ENCODE measurements around the gene DENND2A. TPM values are rescaled to one million over a fixed set of nuclear protein-coding genes. Genes with fewer than 3 reads are reported as not detected.
A peak's percentile ranks its signal among the peaks of the same experiment; 100 is the strongest.

DENND2A gene
- total RNA-seq, result not detected

DNA sequence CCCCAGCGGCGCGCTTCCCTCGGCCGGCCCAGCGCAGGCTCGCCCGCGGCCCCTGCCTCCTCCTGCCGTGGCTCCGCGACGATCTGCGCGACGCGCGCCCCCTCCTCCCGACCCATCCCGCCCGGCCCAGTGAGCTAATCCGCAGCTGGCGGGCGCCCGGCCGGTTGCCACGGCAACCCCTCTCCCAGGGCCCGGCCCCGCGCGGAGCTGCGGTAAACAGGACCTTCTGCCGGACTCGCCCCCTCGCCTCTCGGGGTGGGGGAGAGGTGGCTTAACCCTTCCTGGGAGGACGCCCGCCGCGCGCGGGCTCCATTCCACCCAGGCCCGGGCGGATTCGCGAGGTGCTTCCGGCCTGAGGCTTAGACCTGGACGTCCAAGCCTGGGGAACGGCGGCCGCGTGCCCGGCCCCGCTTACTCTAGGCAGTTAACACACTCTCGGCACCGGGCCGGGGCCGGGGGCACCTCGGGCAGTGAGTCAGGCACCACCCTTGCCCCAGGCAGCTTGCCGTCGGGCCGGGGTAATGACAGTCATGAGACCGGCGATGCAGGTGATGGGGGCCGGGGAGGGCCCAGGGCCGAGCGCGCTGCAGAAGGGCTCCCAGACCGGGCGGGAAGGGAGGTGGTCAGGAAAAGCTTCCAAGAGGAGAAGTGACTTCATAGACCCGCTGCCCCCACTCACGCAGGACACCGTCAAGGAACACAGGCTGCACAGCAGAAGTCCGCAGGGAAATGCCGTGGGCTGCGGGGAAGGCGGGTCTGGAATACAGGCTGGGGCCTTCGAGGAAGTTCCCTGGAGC lies at the start of gene DENND2A:
Gene DENND2A (minus strand): TSS at position 87 of the 797 bp plus-strand sequence. CDS start 38,416 bp downstream, outside the sequence.
- Mint-ChIP-seq H3K27me3 (ENCODE audit: low read depth) (peaks cover 58% of the 10 kb centered on the region), H3K9me3 (no peaks in the 10 kb centered on the region), H3K4me3 (peak within 1 kb of the TSS; percentile 79 to 81), H3K4me1 (ENCODE audit: low read depth) (peaks cover 13% of the 10 kb centered on the region), H3K36me3 (ENCODE audit: insufficient read depth in 2 of 2) (no peaks in the 10 kb centered on the region), H3K27ac (no peak within 1 kb of the TSS)
- ATAC-seq (replicated peaks in 1 of 2) (peak; percentile 45 to 51), DNase-seq (peak; percentile 16 to 19)

DNA sequence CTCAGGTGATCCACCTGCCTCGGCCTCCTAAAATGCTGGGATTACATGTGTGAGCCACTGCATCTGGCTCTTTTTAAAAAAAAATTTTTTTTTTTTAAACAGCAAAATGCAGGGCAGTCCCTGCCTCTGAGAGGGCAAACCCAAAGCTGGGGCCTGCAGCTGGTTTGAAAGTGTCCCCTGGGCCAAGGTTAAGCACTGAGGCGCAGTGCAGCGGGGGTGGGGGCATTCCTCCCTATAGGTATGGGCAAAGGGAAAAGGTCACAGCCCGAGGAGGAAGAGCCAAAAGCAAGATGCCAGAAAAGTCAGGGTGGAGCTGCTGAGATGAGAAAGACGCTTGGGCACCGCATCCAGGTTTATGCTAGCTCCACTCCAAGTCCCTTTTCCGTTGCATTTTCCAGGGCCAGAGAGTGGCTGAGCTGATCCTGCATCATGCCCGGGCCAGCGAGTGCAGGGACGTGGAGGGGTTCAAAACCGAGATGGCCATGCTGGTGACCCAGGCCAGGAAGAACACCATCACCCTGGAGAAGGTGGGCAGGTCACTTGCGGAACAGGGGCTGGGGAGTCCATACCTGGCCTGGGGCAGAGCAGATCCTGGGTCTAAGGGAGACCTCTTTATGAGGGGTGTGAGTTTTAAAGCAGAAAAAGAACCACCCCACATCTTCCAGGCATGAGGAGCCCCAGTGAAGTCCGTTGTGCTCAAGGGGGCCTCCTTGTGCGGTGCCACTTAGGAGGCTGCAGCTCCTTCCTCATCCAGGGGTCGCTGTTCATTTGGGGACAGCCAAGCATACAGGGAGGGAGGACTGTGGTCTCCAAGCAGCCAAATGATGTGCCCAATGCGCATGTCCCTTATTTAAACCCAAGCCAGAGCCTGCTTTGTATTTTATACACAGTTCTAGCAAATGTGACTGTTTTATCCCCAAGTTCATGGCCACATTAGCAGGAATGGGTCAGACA lies 48.9 kb upstream of the DENND2A start:
- Mint-ChIP-seq H3K4me1 (ENCODE audit: low read depth) (peaks cover 17% of the 10 kb centered on the region), H3K27ac (no peak overlapping the region), H3K27me3 (ENCODE audit: low read depth) (no peaks in the 10 kb centered on the region), H3K4me3 (no peak overlapping the region), H3K9me3 (no peaks in the 10 kb centered on the region), H3K36me3 (ENCODE audit: insufficient read depth in 2 of 2) (peaks cover 0 to 3% of the 10 kb centered on the region in 2 donors)
- no peak for DNase-seq
- ATAC-seq (replicated peaks in 1 of 2), result no peak

- Mint-ChIP-seq H3K4me3 (no peak overlapping the region), H3K4me1 (ENCODE audit: low read depth) (peaks cover 13% of the 10 kb centered on the region), H3K27ac (no peak overlapping the region), H3K36me3 (ENCODE audit: insufficient read depth in 2 of 2) (peaks cover 0 to 3% of the 10 kb centered on the region in 2 donors), H3K9me3 (no peaks in the 10 kb centered on the region), H3K27me3 (ENCODE audit: low read depth) (no peaks in the 10 kb centered on the region)
- ATAC-seq (replicated peaks in 1 of 2), result no peak
- no peak for DNase-seq
These were observed 47.7 kb upstream of the DENND2A start for GRCh38 chr7:140688341-140688740.

DNA sequence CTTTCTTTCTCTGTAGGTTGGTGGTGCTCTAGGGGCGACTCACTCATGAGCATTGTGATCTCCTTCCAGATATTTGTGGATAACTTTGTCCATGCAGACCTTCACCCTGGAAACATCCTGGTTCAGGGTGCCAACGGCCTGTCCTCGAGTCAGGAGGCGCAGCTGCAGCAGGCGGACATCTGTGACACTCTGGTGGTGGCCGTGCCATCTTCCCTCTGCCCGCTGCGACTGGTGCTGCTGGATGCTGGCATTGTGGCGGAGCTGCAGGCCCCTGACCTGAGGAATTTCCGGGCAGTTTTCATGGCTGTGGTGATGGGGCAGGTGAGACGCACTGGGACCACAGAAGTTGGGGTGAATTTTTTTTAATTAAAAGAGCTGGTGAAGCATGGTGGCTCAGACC lies 46.3 kb upstream of the DENND2A start:
- no peak overlapping the region for H3K27ac Mint-ChIP-seq
- no peaks in the 10 kb centered on the region for H3K27me3 Mint-ChIP-seq (ENCODE audit: low read depth)
- DNase-seq (no peak), ATAC-seq (replicated peaks in 1 of 2) (no peak)
- H3K4me1 Mint-ChIP-seq (ENCODE audit: low read depth), result no peaks in the 10 kb centered on the region
- H3K9me3 Mint-ChIP-seq, result no peaks in the 10 kb centered on the region
- no peak overlapping the region for H3K4me3 Mint-ChIP-seq
- peaks cover 1 to 7% of the 10 kb centered on the region in 2 donors for H3K36me3 Mint-ChIP-seq (ENCODE audit: insufficient read depth in 2 of 2)

- ATAC-seq (replicated peaks in 1 of 2) (no peak), DNase-seq (no peak)
- Mint-ChIP-seq H3K27me3 (ENCODE audit: low read depth) (no peaks in the 10 kb centered on the region), H3K4me1 (ENCODE audit: low read depth) (no peaks in the 10 kb centered on the region), H3K9me3 (no peaks in the 10 kb centered on the region), H3K36me3 (ENCODE audit: insufficient read depth in 2 of 2) (peaks cover 7 to 12% of the 10 kb centered on the region in 2 donors), H3K27ac (no peak overlapping the region), H3K4me3 (no peak overlapping the region)
These were observed 44.9 kb upstream of the DENND2A start for GRCh38 chr7:140685407-140686087.

DNA sequence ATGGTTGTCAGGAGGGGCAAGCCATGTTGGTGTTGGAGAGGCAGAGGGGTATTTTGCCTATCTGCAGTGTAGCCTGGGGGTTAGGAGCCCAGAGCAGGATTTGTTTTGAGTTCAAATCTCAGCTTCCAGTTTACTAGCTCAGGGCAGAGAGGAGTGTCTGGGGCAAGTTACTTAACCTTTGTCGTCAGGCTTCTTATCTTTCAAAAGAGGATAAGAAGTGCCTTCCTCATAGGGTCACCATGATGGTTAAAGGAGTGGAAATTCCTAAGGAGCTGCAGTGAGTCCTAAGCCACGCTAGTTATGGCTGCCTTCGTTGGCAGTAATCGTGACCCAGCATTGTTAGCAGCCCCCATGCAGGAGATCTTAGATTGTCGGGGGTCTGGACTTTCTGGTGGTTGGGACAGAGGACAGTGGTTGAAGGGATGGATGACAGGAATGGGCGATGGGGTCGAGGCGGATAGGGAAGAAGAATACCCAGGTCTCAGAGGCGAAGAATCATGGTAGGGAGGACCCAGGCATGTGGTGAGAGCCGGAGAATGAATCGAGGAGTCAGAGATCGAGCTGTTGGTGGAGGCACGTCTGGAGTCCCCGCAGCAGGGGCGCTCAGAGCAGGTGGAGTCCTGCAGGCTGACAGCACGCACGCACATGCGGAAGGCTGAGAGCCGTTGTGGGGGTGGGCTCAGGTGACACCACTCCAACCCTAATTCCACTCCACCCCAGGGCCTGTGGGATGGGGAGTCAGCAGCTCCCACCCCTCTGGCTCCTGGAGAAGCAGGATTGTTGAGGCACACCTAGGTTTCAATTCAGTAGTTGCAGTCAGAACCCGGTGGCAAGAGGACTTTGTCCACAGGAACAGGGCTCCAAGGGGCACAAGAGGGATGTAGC lies 43.7 kb upstream of the DENND2A start:
- H3K27me3 Mint-ChIP-seq (ENCODE audit: low read depth), result no peaks in the 10 kb centered on the region
- H3K9me3 Mint-ChIP-seq, result no peaks in the 10 kb centered on the region
- no peak for ATAC-seq (replicated peaks in 1 of 2)

DNA sequence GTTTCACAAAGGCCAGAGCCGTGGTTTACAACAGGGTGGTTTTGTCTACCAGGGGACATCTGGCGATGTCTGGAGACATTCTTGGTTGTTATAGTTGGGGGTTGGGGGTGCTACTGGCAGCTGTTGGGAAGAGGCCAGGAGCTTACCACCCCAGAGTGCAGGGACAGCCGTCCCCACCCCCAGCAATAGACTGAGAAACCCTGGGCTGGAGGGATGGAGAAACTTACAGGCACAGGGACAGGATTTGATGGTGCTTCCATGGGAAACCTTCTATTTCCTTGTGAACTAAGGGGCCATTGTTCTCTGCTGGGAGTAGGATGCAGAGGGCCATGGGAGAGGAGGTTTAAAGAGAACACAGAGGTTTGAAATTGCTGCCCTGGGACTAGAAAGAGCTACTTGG lies 43.0 kb upstream of the DENND2A start:
- Mint-ChIP-seq H3K36me3 (ENCODE audit: insufficient read depth in 2 of 2) (peaks cover 9 to 15% of the 10 kb centered on the region in 2 donors), H3K4me3 (no peak overlapping the region), H3K9me3 (no peaks in the 10 kb centered on the region), H3K27ac (no peak overlapping the region), H3K4me1 (ENCODE audit: low read depth) (no peaks in the 10 kb centered on the region), H3K27me3 (ENCODE audit: low read depth) (no peaks in the 10 kb centered on the region)
- DNase-seq (no peak), ATAC-seq (replicated peaks in 1 of 2) (no peak)

More for the DNA sequence above, 43.7 kb upstream of the DENND2A start:
- Mint-ChIP-seq H3K4me1 (ENCODE audit: low read depth) (no peaks in the 10 kb centered on the region), H3K27ac (no peak overlapping the region), H3K36me3 (ENCODE audit: insufficient read depth in 2 of 2) (peaks cover 7 to 15% of the 10 kb centered on the region in 2 donors), H3K4me3 (no peak overlapping the region)
- no peak for DNase-seq

DNA sequence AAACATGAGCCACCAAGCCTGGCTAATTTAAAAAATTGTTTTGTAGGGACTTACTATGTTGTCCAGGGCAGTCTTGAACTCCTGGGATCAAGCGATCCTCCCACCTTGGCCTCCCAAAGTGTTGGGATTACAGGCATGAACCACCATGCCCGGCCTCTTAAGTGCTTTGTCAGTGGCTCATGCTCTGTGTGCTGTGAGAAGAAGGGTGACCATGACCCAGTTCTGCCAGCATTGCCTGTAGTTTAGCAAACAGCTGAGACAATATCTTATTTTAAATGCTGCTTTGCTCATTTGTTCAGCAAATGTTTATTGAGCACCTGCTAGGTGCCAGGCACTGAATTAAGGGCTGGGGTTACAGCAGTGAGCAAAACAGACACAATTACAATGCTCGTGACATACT lies 41.2 kb upstream of the DENND2A start:
- peaks cover under 1% of the 10 kb centered on the region for H3K4me1 Mint-ChIP-seq (ENCODE audit: low read depth)
- ATAC-seq (replicated peaks in 1 of 2) (no peak), DNase-seq (no peak)
- H3K27ac Mint-ChIP-seq, result no peak overlapping the region
- H3K9me3 Mint-ChIP-seq, result no peaks in the 10 kb centered on the region
- no peak overlapping the region for H3K4me3 Mint-ChIP-seq
- peaks cover 10 to 18% of the 10 kb centered on the region in 2 donors for H3K36me3 Mint-ChIP-seq (ENCODE audit: insufficient read depth in 2 of 2)
- no peaks in the 10 kb centered on the region for H3K27me3 Mint-ChIP-seq (ENCODE audit: low read depth)

DNA sequence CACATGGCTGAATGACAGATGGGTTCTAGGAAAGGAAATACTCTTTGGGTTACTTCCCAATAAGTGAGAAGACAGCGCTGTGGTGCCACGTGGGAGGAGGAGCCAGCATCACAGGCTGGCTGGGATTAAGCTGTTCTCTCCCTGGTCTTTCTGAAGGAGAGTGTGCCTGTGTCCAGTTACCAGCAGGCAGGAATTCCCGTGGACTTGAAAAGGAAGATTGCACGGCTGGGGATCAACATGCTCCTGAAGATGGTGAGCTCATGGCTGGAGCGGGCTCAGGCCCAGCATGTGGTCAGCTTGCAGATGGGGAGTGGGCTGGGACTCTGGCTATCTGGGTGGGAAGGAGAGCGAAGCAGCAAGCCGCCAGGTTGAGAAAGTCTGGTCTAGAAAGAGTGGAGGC lies 40.3 kb upstream of the DENND2A start:
- H3K27me3 Mint-ChIP-seq (ENCODE audit: low read depth), result no peaks in the 10 kb centered on the region
- peaks cover 10 to 18% of the 10 kb centered on the region in 2 donors for H3K36me3 Mint-ChIP-seq (ENCODE audit: insufficient read depth in 2 of 2)
- ATAC-seq (replicated peaks in 1 of 2), result no peak
- peaks cover 5% of the 10 kb centered on the region for H3K4me1 Mint-ChIP-seq (ENCODE audit: low read depth)
- no peak for DNase-seq
- H3K9me3 Mint-ChIP-seq, result no peaks in the 10 kb centered on the region
- no peak overlapping the region for H3K27ac Mint-ChIP-seq
- H3K4me3 Mint-ChIP-seq, result no peak overlapping the region

GRCh38 chr7:140679186-140679585 lies 38.6 kb upstream of the DENND2A start:
- DNase-seq, result no peak
- ATAC-seq (replicated peaks in 1 of 2), result no peak
- H3K4me3 Mint-ChIP-seq, result no peak overlapping the region
- no peak overlapping the region for H3K27ac Mint-ChIP-seq
- peaks cover 21% of the 10 kb centered on the region for H3K4me1 Mint-ChIP-seq (ENCODE audit: low read depth)
- H3K36me3 Mint-ChIP-seq (ENCODE audit: insufficient read depth in 2 of 2), result peaks cover 10 to 16% of the 10 kb centered on the region in 2 donors
- no peaks in the 10 kb centered on the region for H3K9me3 Mint-ChIP-seq
- no peaks in the 10 kb centered on the region for H3K27me3 Mint-ChIP-seq (ENCODE audit: low read depth)

DNA sequence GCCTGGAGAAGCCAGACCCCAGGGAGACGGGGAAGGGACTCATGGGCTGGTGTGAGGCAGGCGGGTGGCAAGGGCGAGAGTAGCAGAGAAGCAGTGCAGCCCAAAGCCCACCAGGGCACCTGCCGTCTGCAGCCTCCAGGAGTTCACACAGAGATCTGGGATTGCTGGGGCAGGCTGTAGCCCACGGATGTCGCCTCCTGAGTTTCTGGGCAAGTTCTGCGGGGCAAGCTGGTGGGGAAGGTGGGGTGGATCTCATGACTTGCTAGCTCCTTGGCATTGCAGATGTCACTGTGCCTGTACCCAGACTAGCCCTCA lies 38.2 kb upstream of the DENND2A start:
- Mint-ChIP-seq H3K27me3 (ENCODE audit: low read depth) (no peaks in the 10 kb centered on the region), H3K4me1 (ENCODE audit: low read depth) (peaks cover 26% of the 10 kb centered on the region), H3K4me3 (no peak overlapping the region), H3K9me3 (no peaks in the 10 kb centered on the region), H3K36me3 (ENCODE audit: insufficient read depth in 2 of 2) (peaks cover 10 to 16% of the 10 kb centered on the region in 2 donors), H3K27ac (no peak overlapping the region)
- DNase-seq (no peak), ATAC-seq (replicated peaks in 1 of 2) (no peak)

GRCh38 chr7:140678081-140678815 lies 37.6 kb upstream of the DENND2A start:
- DNase-seq, result no peak
- peaks cover 29% of the 10 kb centered on the region for H3K4me1 Mint-ChIP-seq (ENCODE audit: low read depth)
- H3K9me3 Mint-ChIP-seq, result no peaks in the 10 kb centered on the region

More at GRCh38 chr7:140678081-140678815, 37.6 kb upstream of the DENND2A start:
- ATAC-seq (replicated peaks in 1 of 2), result no peak
- H3K27me3 Mint-ChIP-seq (ENCODE audit: low read depth), result no peaks in the 10 kb centered on the region
- H3K27ac Mint-ChIP-seq, result no peak overlapping the region
- no peak overlapping the region for H3K4me3 Mint-ChIP-seq
- peaks cover 10 to 16% of the 10 kb centered on the region in 2 donors for H3K36me3 Mint-ChIP-seq (ENCODE audit: insufficient read depth in 2 of 2)

All from activated T-cell treated with anti-CD3 and anti-CD28 coated beads, Interleukin-2, amount 50 U/mL, for 72 hours (primary cell).